HG03457 (cell line): ENCODE data around the gene KRT78.
"Not testable (repeated sequence)": the region's sequence is repeated elsewhere in the genome, so short reads cannot be mapped to it uniquely, and the experiment has no call there.

Experiments
- ATAC-seq: cut with Tn5 transposase; IDR thresholded peaks from one replicate; pipeline ENCODE4 v1.9.1; 2021; ENCODE audit warnings: moderate number of reproducible peaks; ENCODE audit not compliant: unreplicated experiment

Gene KRT78

GRCh38 chr12:52798003-52798670 lies 50.7 kb downstream of the KRT78 start:
- no peak for ATAC-seq

DNA sequence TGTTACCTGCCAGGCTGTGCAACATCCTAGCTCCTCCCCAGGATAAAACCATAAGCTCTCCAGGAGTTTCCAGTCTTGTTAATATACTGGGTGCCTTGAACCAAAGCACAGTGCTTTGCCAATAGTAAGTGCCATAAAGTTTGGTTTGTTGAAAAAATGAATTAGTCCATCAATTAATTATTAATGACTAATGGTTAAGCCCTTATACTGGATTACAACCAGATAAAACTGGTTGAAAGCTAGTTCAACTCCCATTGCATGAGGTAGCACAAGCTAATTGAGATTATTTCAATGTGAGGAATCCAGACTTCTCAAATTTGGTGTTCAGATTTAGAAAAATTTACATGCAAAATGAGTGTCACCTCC lies 51.3 kb downstream of the KRT78 start:
- ATAC-seq, result no peak

DNA sequence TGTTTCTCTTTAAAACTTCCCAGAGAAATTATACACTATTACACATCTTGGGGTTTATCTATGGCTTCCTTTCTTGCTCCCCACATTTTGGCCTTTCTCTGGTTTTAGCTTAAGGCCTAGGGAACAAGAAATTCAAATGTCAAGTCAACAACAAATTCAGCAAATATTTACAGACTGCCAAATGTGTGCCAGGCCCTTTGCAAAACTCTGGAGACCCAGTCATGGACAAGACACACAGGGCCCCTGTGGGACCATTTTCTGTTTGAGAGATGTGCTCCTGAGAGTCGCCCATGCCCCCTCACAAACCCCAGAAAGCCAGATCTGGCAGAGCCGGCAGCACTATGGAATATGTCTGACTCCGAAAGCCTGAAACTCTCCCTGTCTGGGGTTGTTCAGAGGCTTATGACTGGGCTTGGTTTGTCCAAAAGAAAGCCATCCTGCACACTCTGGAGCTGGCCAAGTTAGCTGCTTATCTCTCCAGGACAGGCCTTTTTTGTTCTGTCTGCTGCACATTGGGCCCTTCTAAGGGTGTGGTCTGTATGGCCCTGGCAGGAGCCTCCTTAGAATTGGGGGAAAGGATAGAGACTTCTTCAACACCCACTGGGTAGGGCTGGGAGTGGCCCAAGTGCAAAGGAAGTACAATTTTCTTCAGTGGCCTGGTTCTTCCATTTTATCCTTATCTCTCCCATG lies 51.8 kb downstream of the KRT78 start:
- no peak for ATAC-seq

GRCh38 chr12:52796429-52796794 lies 52.4 kb downstream of the KRT78 start:
- ATAC-seq, result no peak

DNA sequence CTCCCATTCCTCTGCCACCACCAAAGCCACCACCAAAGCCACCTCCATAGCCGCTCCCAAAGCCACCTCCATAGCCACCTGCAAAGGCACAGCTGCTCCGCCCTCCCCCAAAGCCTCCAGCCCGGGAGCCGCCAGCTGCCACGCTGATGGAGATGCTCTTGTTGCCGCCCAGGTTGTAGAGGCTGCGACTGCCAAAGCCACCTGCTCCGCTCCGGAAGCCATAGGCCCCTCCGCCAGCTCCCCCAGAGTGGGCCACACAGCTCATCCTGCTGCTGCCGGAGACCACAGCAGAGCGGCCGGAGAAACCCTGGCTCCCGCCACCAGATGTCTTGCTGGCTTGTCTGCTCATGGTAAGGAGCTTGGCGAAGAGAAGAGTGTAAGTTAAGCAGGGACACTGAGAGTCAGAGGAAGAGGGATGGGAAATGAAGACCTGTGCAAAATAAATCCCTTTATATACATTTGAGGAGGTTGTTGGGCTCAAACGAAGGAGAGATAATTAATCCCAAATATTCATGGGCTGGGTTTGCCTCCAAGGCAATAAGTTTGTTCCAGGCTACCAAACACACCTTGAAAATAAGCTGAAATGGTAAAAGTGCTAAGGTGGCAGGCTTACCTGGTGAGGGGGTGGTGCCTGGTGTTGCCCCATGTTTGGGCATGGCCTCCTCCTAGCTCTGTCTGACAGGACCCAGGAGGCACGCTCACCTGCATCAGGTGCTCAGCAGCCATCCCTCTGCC lies 52.9 kb downstream of the KRT78 start, which contains the start of gene KRT3:
Gene KRT3 (minus strand): TSS at position 424 of the 735 bp plus-strand sequence. CDS start 75 bp downstream, at position 349.
- ATAC-seq, result no peak

GRCh38 chr12:52795332-52795674 lies 53.5 kb downstream of the KRT78 start:
- ATAC-seq, result not testable (repeated sequence)

GRCh38 chr12:52794479-52795331 lies 54.1 kb downstream of the KRT78 start:
- no peak for ATAC-seq

GRCh38 chr12:52792185-52793029 lies 56.4 kb downstream of the KRT78 start:
- no peak for ATAC-seq

DNA sequence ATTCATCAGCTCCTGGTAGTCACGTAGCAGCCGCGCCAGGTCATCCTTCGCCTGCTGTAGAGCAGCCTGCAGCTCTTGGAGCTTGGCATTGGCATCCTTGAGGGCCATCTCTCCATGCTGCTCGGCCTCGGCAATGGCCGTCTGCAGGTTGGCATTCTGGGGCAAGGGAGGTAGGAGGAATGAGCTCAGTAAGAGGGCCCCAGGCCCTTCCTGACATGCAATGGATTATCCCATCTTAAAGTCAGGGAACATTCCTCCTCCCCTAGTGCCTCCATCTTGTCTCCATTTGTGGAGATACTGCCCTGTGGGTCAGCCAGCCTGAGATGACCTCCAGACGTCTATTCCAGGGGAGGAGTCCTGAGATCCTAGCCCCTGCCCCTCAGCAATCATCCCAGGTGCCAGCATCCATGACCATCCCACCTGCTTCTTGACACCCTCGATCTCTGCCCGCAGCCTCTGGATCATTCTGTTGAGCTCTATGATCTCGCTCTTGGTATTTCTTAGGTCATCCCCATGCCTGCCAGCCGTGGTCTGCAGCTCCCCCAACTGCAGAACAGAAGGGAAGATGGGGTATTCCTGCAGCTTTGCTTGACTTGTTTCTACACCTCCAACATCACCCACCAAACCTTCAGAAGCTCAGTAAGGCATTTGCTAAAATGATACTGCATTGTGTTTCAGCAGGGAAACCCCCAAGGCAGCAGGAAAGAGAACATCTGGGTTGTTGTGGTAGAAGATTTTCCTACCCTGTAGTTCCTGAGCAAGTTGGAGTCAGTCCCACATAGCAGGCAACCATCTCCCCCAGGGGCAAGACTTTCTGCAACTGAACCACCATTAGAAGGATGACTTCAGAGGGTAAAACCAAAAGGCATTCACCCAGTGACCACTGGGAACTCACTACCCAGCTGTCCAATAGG lies 57.3 kb downstream of the KRT78 start:
- no peak for ATAC-seq

GRCh38 chr12:52790427-52791270 lies 58.1 kb downstream of the KRT78 start:
- no peak for ATAC-seq

- no peak for ATAC-seq
Observed at GRCh38 chr12:52789637-52790426, 59.0 kb downstream of the KRT78 start.

GRCh38 chr12:52788876-52789636 lies 59.7 kb downstream of the KRT78 start:
- ATAC-seq, result no peak

- no peak for ATAC-seq
Observed at GRCh38 chr12:52788192-52788875, 60.5 kb downstream of the KRT78 start.
